ENCODE data around the gene FAM174B.

GRCh38 chr15:92650966-92651365 is 4.6 kb downstream of the FAM174B start:
- TF ChIP-seq CTCF (IDR thresholded peaks at IDR 0.05; ENCODE audit: poor library complexity), result no peak
- no peak for TF ChIP-seq EZH2phosphoT487 (IDR thresholded peaks at IDR 0.05; ENCODE audit: low read depth, severe bottlenecking, unreplicated experiment)
- no peak for TF ChIP-seq EZH2 (IDR thresholded peaks at IDR 0.05; ENCODE audit: borderline replicate concordance)
